Measurements from ENCODE around the gene TMEM37. TPM values are rescaled to one million over a fixed set of nuclear protein-coding genes. Genes with fewer than 3 reads are reported as not detected.
A peak's percentile ranks its signal among the peaks of the same experiment; 100 is the strongest.

Gene TMEM37
- total and polyA plus RNA-seq, 2 of the 13 experiments (the other 11 are each of a cell fraction or from before 2014, with no cell fraction given), result 37.7 to 115 TPM

- TF ChIP-seq, protein P1, sequence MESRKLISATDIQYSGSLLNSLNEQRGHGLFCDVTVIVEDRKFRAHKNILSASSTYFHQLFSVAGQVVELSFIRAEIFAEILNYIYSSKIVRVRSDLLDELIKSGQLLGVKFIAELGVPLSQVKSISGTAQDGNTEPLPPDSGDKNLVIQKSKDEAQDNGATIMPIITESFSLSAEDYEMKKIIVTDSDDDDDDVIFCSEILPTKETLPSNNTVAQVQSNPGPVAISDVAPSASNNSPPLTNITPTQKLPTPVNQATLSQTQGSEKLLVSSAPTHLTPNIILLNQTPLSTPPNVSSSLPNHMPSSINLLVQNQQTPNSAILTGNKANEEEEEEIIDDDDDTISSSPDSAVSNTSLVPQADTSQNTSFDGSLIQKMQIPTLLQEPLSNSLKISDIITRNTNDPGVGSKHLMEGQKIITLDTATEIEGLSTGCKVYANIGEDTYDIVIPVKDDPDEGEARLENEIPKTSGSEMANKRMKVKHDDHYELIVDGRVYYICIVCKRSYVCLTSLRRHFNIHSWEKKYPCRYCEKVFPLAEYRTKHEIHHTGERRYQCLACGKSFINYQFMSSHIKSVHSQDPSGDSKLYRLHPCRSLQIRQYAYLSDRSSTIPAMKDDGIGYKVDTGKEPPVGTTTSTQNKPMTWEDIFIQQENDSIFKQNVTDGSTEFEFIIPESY (CRISPR knock-in tag; IDR thresholded peaks at IDR 0.05), result no peak
- TF ChIP-seq RNF2 (conservative IDR thresholded peaks at IDR 0.05; ENCODE audit: low read depth) (no peak), NFKB2 (CRISPR knock-in tag; IDR thresholded peaks at IDR 0.05; ENCODE audit: borderline replicate concordance) (peak; percentile 63; the same call in 1 of the 2 replicates), MTF2 (CRISPR knock-in tag; IDR thresholded peaks at IDR 0.05; ENCODE audit: borderline replicate concordance) (0 out of 2 replicates have a peak, but pooled peaks have one; percentile 40), GLI4 (CRISPR knock-in tag; IDR thresholded peaks at IDR 0.05; ENCODE audit: borderline replicate concordance) (no peak), CERS6 (CRISPR knock-in tag; IDR thresholded peaks at IDR 0.05) (no peak), AKAP8 (CRISPR knock-in tag; IDR thresholded peaks at IDR 0.05) (no peak), TCF12 (IDR thresholded peaks at IDR 0.05) (no peak), TCF12 (CRISPR knock-in tag; IDR thresholded peaks at IDR 0.05) (no peak), ZNF326 (CRISPR knock-in tag; IDR thresholded peaks at IDR 0.05; ENCODE audit: borderline replicate concordance) (no peak)
- TF ChIP-seq, protein P2, sequence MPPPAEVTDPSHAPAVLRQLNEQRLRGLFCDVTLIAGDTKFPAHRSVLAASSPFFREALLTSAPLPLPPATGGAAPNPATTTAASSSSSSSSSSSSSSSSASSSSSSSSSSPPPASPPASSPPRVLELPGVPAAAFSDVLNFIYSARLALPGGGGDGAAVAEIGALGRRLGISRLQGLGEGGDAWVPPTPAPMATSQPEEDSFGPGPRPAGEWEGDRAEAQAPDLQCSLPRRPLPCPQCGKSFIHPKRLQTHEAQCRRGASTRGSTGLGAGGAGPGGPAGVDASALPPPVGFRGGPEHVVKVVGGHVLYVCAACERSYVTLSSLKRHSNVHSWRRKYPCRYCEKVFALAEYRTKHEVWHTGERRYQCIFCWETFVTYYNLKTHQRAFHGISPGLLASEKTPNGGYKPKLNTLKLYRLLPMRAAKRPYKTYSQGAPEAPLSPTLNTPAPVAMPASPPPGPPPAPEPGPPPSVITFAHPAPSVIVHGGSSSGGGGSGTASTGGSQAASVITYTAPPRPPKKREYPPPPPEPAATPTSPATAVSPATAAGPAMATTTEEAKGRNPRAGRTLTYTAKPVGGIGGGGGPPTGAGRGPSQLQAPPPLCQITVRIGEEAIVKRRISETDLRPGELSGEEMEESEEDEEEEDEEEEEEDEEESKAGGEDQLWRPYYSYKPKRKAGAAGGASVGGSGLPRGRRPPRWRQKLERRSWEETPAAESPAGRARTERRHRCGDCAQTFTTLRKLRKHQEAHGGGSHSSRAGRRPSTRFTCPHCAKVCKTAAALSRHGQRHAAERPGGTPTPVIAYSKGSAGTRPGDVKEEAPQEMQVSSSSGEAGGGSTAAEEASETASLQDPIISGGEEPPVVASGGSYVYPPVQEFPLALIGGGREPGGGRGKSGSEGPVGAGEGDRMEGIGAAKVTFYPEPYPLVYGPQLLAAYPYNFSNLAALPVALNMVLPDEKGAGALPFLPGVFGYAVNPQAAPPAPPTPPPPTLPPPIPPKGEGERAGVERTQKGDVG (CRISPR knock-in tag; IDR thresholded peaks at IDR 0.05; ENCODE audit: borderline replicate concordance), result peak; percentile 48; the same call in 1 of the 2 replicates
- TF ChIP-seq, protein P3, sequence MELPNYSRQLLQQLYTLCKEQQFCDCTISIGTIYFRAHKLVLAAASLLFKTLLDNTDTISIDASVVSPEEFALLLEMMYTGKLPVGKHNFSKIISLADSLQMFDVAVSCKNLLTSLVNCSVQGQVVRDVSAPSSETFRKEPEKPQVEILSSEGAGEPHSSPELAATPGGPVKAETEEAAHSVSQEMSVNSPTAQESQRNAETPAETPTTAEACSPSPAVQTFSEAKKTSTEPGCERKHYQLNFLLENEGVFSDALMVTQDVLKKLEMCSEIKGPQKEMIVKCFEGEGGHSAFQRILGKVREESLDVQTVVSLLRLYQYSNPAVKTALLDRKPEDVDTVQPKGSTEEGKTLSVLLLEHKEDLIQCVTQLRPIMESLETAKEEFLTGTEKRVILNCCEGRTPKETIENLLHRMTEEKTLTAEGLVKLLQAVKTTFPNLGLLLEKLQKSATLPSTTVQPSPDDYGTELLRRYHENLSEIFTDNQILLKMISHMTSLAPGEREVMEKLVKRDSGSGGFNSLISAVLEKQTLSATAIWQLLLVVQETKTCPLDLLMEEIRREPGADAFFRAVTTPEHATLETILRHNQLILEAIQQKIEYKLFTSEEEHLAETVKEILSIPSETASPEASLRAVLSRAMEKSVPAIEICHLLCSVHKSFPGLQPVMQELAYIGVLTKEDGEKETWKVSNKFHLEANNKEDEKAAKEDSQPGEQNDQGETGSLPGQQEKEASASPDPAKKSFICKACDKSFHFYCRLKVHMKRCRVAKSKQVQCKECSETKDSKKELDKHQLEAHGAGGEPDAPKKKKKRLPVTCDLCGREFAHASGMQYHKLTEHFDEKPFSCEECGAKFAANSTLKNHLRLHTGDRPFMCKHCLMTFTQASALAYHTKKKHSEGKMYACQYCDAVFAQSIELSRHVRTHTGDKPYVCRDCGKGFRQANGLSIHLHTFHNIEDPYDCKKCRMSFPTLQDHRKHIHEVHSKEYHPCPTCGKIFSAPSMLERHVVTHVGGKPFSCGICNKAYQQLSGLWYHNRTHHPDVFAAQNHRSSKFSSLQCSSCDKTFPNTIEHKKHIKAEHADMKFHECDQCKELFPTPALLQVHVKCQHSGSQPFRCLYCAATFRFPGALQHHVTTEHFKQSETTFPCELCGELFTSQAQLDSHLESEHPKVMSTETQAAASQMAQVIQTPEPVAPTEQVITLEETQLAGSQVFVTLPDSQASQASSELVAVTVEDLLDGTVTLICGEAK (IDR thresholded peaks at IDR 0.05), result no peak
- TF ChIP-seq, protein P3 (CRISPR knock-in tag; IDR thresholded peaks at IDR 0.05), result peak; percentile 34; the same call in 1 of the 2 replicates
These were observed 7.2 kb upstream of the TMEM37 start (continued) for GRCh38 chr2:119424284-119425118.

Measured in HepG2 (cell line).